DND-41 (cell line): ENCODE data around the gene SLC2A9.

Source experiments
- ATAC-seq: fragments of 200-7000 bp; cut with Tn5 transposase; 3 replicates; pipeline ENCODE4 v1.9.1; 2021; ENCODE audit warnings: low read depth; ENCODE audit not compliant: insufficient read depth
- DNase-seq: peaks from one replicate; pipeline ENCODE4 v3.0.0-alpha.2; 2020
- H2AFZ ChIP-seq: 2 replicates; pipeline ENCODE4 v1.6.0; 2012; ENCODE audit warnings: low read depth, low read length
- H3K27ac ChIP-seq: 2 replicates; pipeline ENCODE4 v1.5.1; 2012; ENCODE audit warnings: low read length, inconsistent platforms
- H3K27me3 ChIP-seq: fragments of 200-600 bp; sonication (generic); 2 replicates; pipeline ENCODE4 v1.6.0; 2012; ENCODE audit warnings: low read length, mild to moderate bottlenecking, inconsistent platforms; ENCODE audit not compliant: insufficient read depth, poor library complexity
- H3K36me3 ChIP-seq: 2 replicates; pipeline ENCODE4 v1.5.1; 2012; ENCODE audit warnings: low read length, inconsistent platforms; ENCODE audit not compliant: insufficient read depth
- H3K4me1 ChIP-seq: 2 replicates; pipeline ENCODE4 v1.5.1; 2012; ENCODE audit warnings: mild to moderate bottlenecking, low read length; ENCODE audit not compliant: insufficient read depth
- H3K4me2 ChIP-seq: 2 replicates; pipeline ENCODE4 v1.6.0; 2012; ENCODE audit warnings: mild to moderate bottlenecking, moderate library complexity, low read length, inconsistent platforms; ENCODE audit not compliant: insufficient read depth
- H3K4me3 ChIP-seq, 2 experiments: fragments of 200-600 bp in 1 of 2; shearing (Covaris generic) in 1 of 2; 2 replicates each; pipeline ENCODE4 v1.5.1; 2012 to 2016; ENCODE audit warnings: inconsistent platforms in 2 of 2, low read length in 2 of 2, mild to moderate bottlenecking in 2 of 2, low read depth in 1 of 2, moderate library complexity in 1 of 2
- H3K79me2 ChIP-seq: 2 replicates; pipeline ENCODE4 v1.6.0; 2012; ENCODE audit warnings: low read length, inconsistent platforms; ENCODE audit not compliant: insufficient read depth
- H3K9ac ChIP-seq: 2 replicates; pipeline ENCODE4 v1.6.0; 2012; ENCODE audit warnings: low read depth, mild to moderate bottlenecking, inconsistent platforms, low read length, moderate library complexity
- H3K9me3 ChIP-seq: 2 replicates; pipeline ENCODE4 v1.5.1; 2012; ENCODE audit warnings: low read length, moderate library complexity, mild to moderate bottlenecking, inconsistent platforms; ENCODE audit not compliant: insufficient read depth, severe bottlenecking
- H4K20me1 ChIP-seq: 2 replicates; pipeline ENCODE4 v1.6.0; 2012; ENCODE audit warnings: low read length; ENCODE audit not compliant: insufficient read depth
- CTCF ChIP-seq: IDR thresholded peaks from 2 replicates; pipeline ENCODE4 v1.5.1; 2012; ENCODE audit warnings: borderline replicate concordance, low read length, moderate library complexity, mild to moderate bottlenecking; ENCODE audit not compliant: poor library complexity, severe bottlenecking; ENCODE audit errors: extremely low read depth
- EZH2 ChIP-seq: IDR thresholded peaks from 3 replicates; pipeline ENCODE4 v1.6.1; 2012; ENCODE audit warnings: borderline replicate concordance, low read depth, mild to moderate bottlenecking, moderate library complexity, low read length, inconsistent platforms; ENCODE audit not compliant: severe bottlenecking

The SLC2A9 gene

GRCh38 chr4:9933184-9933583 is 88.1 kb downstream of the SLC2A9 start:
- Histone ChIP-seq H2AFZ (no peak overlapping the region), H3K79me2 (no peaks in the 10 kb centered on the region), H3K4me3 (no peak overlapping the region), H4K20me1 (no peaks in the 10 kb centered on the region), H3K36me3 (no peaks in the 10 kb centered on the region), H3K27ac (no peak overlapping the region), H3K27me3 (no peaks in the 10 kb centered on the region), H3K4me1 (no peaks in the 10 kb centered on the region), H3K9me3 (no peaks in the 10 kb centered on the region), H3K9ac (no peak overlapping the region), H3K4me2 (no peak overlapping the region)
- TF ChIP-seq CTCF = no peak
- ATAC-seq (no peak), DNase-seq (no peak)

- Histone ChIP-seq H3K9me3 (no peaks in the 10 kb centered on the region), H3K4me3 (no peak overlapping the region), H3K9ac (no peak overlapping the region), H3K4me2 (no peak overlapping the region), H3K27me3 (no peaks in the 10 kb centered on the region), H4K20me1 (no peaks in the 10 kb centered on the region), H3K79me2 (no peaks in the 10 kb centered on the region), H3K4me1 (no peaks in the 10 kb centered on the region), H3K27ac (no peak overlapping the region), H3K36me3 (no peaks in the 10 kb centered on the region), H2AFZ (no peak overlapping the region)
- TF ChIP-seq CTCF (no peak), EZH2 (no peak)
- ATAC-seq (no peak), DNase-seq (no peak)
Measured at GRCh38 chr4:9932771-9933170, 88.5 kb downstream of the SLC2A9 start.

- TF ChIP-seq EZH2 = no peak
- TF ChIP-seq CTCF = no peak
- Histone ChIP-seq H3K27ac (no peak overlapping the region), H3K9ac (no peak overlapping the region)
Measured at GRCh38 chr4:9931146-9931545, 90.2 kb downstream of the SLC2A9 start.

GRCh38 chr4:9929111-9929510 is 92.2 kb downstream of the SLC2A9 start:
- Histone ChIP-seq H4K20me1 (no peaks in the 10 kb centered on the region), H3K9me3 (no peaks in the 10 kb centered on the region)

More at GRCh38 chr4:9931146-9931545, 90.2 kb downstream of the SLC2A9 start:
- DNase-seq = no peak
- H3K36me3 ChIP-seq = no peaks in the 10 kb centered on the region
- ATAC-seq = no peak
- H2AFZ ChIP-seq = no peak overlapping the region
- no peaks in the 10 kb centered on the region for H4K20me1 ChIP-seq
- no peaks in the 10 kb centered on the region for H3K4me1 ChIP-seq
- H3K9me3 ChIP-seq = no peaks in the 10 kb centered on the region
- no peaks in the 10 kb centered on the region for H3K27me3 ChIP-seq
- H3K4me3 ChIP-seq = no peak overlapping the region
- H3K79me2 ChIP-seq = no peaks in the 10 kb centered on the region
- no peak overlapping the region for H3K4me2 ChIP-seq

More at GRCh38 chr4:9929111-9929510, 92.2 kb downstream of the SLC2A9 start:
- no peaks in the 10 kb centered on the region for H3K4me1 ChIP-seq
- ATAC-seq = no peak
- H3K27me3 ChIP-seq = no peaks in the 10 kb centered on the region
- TF ChIP-seq EZH2 = no peak
- TF ChIP-seq CTCF = no peak
- H3K79me2 ChIP-seq = no peaks in the 10 kb centered on the region
- H3K36me3 ChIP-seq = no peaks in the 10 kb centered on the region
- no peak for DNase-seq
- no peak overlapping the region for H3K9ac ChIP-seq
- no peak overlapping the region for H2AFZ ChIP-seq
- no peak overlapping the region for H3K4me3 ChIP-seq
- no peak overlapping the region for H3K4me2 ChIP-seq
- H3K27ac ChIP-seq = no peak overlapping the region
